PFSK-1 (cell line): ENCODE data around the gene DHX15.

Source experiments
- FOXP2 ChIP-seq: optimal IDR thresholded peaks from 2 replicates; pipeline ENCODE3; 2011; ENCODE audit warnings: borderline replicate concordance, control low read depth, inconsistent platforms; ENCODE audit not compliant: insufficient read depth; ENCODE audit errors: extremely low read length, extremely low read depth
- POLR2AphosphoS5 ChIP-seq: IDR thresholded peaks from 2 replicates; pipeline ENCODE4 v1.6.1; 2012; ENCODE audit warnings: low read depth, mild to moderate bottlenecking, control low read depth, low read length, moderate library complexity
- REST ChIP-seq, 2 experiments: IDR thresholded peaks; 2 replicates each; pipeline versions ENCODE4 v1.6.1 to v1.8.0; 2011 to 2012; ENCODE audit warnings: low read depth in 2 of 2, low read length in 2 of 2, control low read depth in 1 of 2, inconsistent platforms in 1 of 2, mild to moderate bottlenecking in 1 of 2, moderate library complexity in 1 of 2; ENCODE audit not compliant: insufficient read depth in 1 of 2
- SIN3A ChIP-seq: IDR thresholded peaks from 2 replicates; pipeline ENCODE4 v1.6.1; 2012; ENCODE audit warnings: mild to moderate bottlenecking, low read length, moderate library complexity, borderline replicate concordance; ENCODE audit not compliant: insufficient read depth
- TAF1 ChIP-seq: IDR thresholded peaks from 2 replicates; pipeline ENCODE4 v1.6.1; 2012; ENCODE audit warnings: low read length, control low read depth, borderline replicate concordance; ENCODE audit not compliant: insufficient read depth

DHX15 gene

DNA sequence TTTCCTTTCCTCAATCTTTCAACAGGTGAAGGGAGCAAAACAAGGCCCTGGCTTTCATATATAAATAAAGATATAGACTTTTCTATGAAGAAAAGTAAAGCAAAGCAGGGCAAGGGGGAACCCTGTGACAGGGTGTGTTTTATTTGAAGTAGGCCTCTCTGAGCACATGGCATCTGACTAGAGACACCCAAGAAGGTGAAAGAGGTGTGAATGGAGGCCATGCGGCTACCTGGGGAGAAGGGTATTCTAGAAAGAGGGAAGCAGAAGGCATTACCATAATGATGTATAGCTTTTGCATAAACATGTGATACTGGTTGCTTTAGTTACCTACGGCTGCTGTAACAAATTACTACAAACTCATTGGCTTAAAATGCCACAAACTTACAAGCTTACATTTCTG is 75.8 kb downstream of the DHX15 start:
- no peak for TF ChIP-seq FOXP2
- no peak for TF ChIP-seq REST (IDR thresholded peaks at IDR 0.05; ENCODE audit: insufficient read depth in 1 of 2, low read depth in 2 of 2, low read length in 2 of 2)
- no peak for TF ChIP-seq SIN3A
- no peak for TF ChIP-seq POLR2AphosphoS5
- TF ChIP-seq TAF1: no peak

DNA sequence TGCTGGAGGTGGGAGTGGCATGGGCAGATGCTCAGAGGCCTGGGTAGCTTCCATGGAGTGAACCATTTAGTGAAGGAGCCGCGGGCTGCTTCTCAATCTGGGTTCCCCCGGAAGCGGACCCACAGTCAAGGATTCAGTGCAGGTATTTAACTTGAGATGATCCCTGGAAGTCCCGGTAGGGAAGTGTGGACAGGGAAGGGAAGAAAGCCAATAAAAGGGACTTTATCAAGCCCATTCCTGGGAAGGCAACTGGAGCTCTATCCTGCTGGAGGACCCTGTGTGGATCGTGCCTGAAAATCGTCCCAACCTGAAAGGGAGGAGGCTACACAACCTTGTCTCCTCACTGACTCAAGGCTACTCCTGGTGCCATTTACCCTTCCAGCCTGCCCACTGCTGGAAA is 76.9 kb downstream of the DHX15 start:
- TF ChIP-seq TAF1 (no peak), POLR2AphosphoS5 (no peak), FOXP2 (no peak), REST (IDR thresholded peaks at IDR 0.05; ENCODE audit: insufficient read depth in 1 of 2, low read depth in 2 of 2, low read length in 2 of 2) (no peak), SIN3A (no peak)

DNA sequence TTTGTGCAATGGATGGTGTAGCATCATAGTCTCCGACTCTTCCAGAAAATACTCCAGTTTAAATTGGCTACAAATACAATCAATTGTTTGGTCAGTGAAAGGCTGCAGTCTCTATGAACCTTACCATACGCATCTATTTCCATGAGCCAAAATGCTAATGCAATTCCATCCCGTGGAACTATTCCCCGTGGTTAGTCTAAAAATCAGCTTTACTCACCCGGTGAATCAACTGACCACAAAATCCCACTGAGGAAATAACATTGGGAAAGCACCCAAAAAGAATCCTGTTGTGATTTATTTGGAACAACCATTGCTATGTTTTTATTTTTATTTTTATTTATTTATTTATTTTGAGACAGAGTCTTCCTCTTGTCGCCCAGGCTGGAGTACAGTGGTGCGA is 87.1 kb downstream of the DHX15 start:
- no peak for TF ChIP-seq POLR2AphosphoS5

DNA sequence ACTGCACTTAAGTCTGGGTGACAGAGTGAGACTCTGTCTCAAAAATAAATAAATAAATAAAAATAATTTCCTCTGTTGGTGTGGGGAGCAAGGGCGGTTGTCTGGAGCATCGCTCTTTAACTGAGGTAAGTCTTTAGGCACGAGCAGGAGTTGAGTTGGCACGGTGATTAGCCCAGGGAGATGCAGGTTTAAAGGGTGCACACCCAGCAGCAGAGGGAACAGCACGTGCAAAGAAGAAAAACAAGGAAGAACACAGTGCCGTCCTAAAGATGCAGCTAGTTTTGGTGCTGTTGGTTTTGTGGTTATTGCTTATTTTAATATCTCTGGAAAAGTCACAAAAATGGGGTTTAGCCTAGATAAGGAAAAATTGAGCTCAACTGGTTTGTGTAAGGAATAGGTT is 87.8 kb downstream of the DHX15 start:
- no peak for TF ChIP-seq FOXP2
- TF ChIP-seq REST (IDR thresholded peaks at IDR 0.05; ENCODE audit: insufficient read depth in 1 of 2, low read depth in 2 of 2, low read length in 2 of 2): no peak
- no peak for TF ChIP-seq POLR2AphosphoS5
- no peak for TF ChIP-seq SIN3A
- TF ChIP-seq TAF1: no peak

- TF ChIP-seq TAF1: no peak
- no peak for TF ChIP-seq POLR2AphosphoS5
- no peak for TF ChIP-seq FOXP2
- no peak for TF ChIP-seq SIN3A
- no peak for TF ChIP-seq REST (IDR thresholded peaks at IDR 0.05; ENCODE audit: insufficient read depth in 1 of 2, low read depth in 2 of 2, low read length in 2 of 2)
Measured at GRCh38 chr4:24495388-24495787, 89.0 kb downstream of the DHX15 start.
